Liver (tissue), 9 donors: ENCODE results near the gene UBE3B. TPM values are rescaled to one million over a fixed set of nuclear protein-coding genes. Genes with fewer than 3 reads are reported as not detected.

Experiments used
- DNase-seq: peaks from one replicate; pipeline ENCODE4 v3.0.0-alpha.2; 2017; ENCODE audit warnings: low spot score
- H3K27ac ChIP-seq, 2 donors: one replicate each; pipeline ENCODE4 v1.7.0; 2013; ENCODE audit warnings: inconsistent platforms in 2 of 2, low read length in 2 of 2, control low read depth in 1 of 2, low read depth in 1 of 2, mild to moderate bottlenecking in 1 of 2
- H3K27me3 ChIP-seq, 4 donors: one replicate each; pipeline versions ENCODE4 v1.6.1 to v1.7.0; 2013; ENCODE audit warnings: low read length in 3 of 4, inconsistent platforms in 1 of 4, mild to moderate bottlenecking in 1 of 4, moderate library complexity in 1 of 4; ENCODE audit not compliant: control insufficient read depth in 4 of 4, insufficient read depth in 4 of 4
- H3K36me3 ChIP-seq, 4 donors: one replicate each; pipeline versions ENCODE4 v1.6.1 to v1.7.0; 2013; ENCODE audit warnings: low read length in 3 of 4, mild to moderate bottlenecking in 3 of 4, low read depth in 1 of 4, moderate library complexity in 1 of 4; ENCODE audit not compliant: control insufficient read depth in 4 of 4, insufficient read depth in 3 of 4
- H3K4me1 ChIP-seq, 4 donors: one replicate each; pipeline versions ENCODE4 v1.6.1 to v1.7.0; 2013; ENCODE audit warnings: low read length in 3 of 4, mild to moderate bottlenecking in 3 of 4, moderate library complexity in 1 of 4; ENCODE audit not compliant: control insufficient read depth in 4 of 4, insufficient read depth in 4 of 4
- H3K4me3 ChIP-seq, 3 donors: one replicate each; pipeline versions ENCODE4 v1.6.1 to v1.7.0; 2013; ENCODE audit warnings: low read length in 3 of 3, control low read depth in 1 of 3, low read depth in 1 of 3, mild to moderate bottlenecking in 1 of 3
- H3K9ac ChIP-seq, 2 donors: one replicate each; pipeline ENCODE4 v1.7.0; 2013; ENCODE audit warnings: low read length in 2 of 2, mild to moderate bottlenecking in 2 of 2, moderate library complexity in 2 of 2, control low read depth in 1 of 2, low read depth in 1 of 2
- H3K9me3 ChIP-seq, 4 donors: one replicate each; pipeline versions ENCODE4 v1.6.1 to v1.7.0; 2013; ENCODE audit warnings: low read length in 3 of 4; ENCODE audit not compliant: control insufficient read depth in 4 of 4
- ATF3 ChIP-seq: IDR thresholded peaks from 2 replicates; pipeline ENCODE4 v1.6.1; 2016; ENCODE audit warnings: antibody characterized with exemption
- EGR1 ChIP-seq, 2 donors: IDR thresholded peaks; 2 replicates each; pipeline ENCODE4 v1.6.1; 2016 to 2018; ENCODE audit warnings: antibody characterized with exemption in 2 of 2, low read depth in 2 of 2
- FOXA1 ChIP-seq: IDR thresholded peaks from 2 replicates; pipeline ENCODE4 v1.6.1; 2016; ENCODE audit warnings: antibody characterized with exemption
- FOXA2 ChIP-seq: IDR thresholded peaks from 2 replicates; pipeline ENCODE4 v1.6.1; 2016; ENCODE audit warnings: antibody characterized with exemption
- HNF4A ChIP-seq, 2 donors: conservative IDR thresholded peaks; 2 replicates each; pipeline ENCODE4 v1.6.1; 2016; ENCODE audit warnings: antibody characterized with exemption in 2 of 2, mild to moderate bottlenecking in 2 of 2
- HNF4G ChIP-seq: IDR thresholded peaks from 2 replicates; pipeline ENCODE4 v1.6.1; 2016; ENCODE audit warnings: antibody characterized with exemption
- JUND ChIP-seq, 2 donors: IDR thresholded peaks; 2 replicates each; pipeline ENCODE4 v1.6.1; 2016; ENCODE audit warnings: antibody characterized with exemption in 2 of 2
- NR2F2 ChIP-seq: IDR thresholded peaks from 2 replicates; pipeline ENCODE4 v1.6.1; 2016; ENCODE audit warnings: antibody characterized with exemption
- REST ChIP-seq: IDR thresholded peaks from 2 replicates; pipeline ENCODE4 v1.6.1; 2016; ENCODE audit warnings: antibody characterized with exemption, mild to moderate bottlenecking
- TAF1 ChIP-seq: conservative IDR thresholded peaks from 2 replicates; pipeline ENCODE4 v1.6.1; 2016; ENCODE audit warnings: antibody characterized with exemption, mild to moderate bottlenecking
- ZBTB33 ChIP-seq: IDR thresholded peaks from 2 replicates; pipeline ENCODE4 v1.6.1; 2016; ENCODE audit warnings: antibody characterized with exemption
- WGBS: extraction: QIAGEN DNeasy Blood & Tissue Kit; methylation state at CpG from one replicate; pipeline ENCODE4 v1.1.7; 2013; 5-methylcytosine and 5-hydroxymethylcytosine counted together
- polyA plus RNA-seq, 2 donors: library from polyadenylated mRNA; stranded (reverse) in 1 of 2; unstranded in 1 of 2; fragments of 200-250 nt in 1 of 2; fragments of >200 nt in 1 of 2; fragmentation: Nextera tagmentation in 1 of 2; extraction: Ambion mirVana in 1 of 2; gene quantifications; one replicate each; pipeline versions ENCODE4 v1.2.1 to v1.2.3, GENCODE V29; 2013 to 2015
- total RNA-seq, 2 donors: library from RNA; depleted of rRNA; stranded (reverse); fragments of >200 nt; gene quantifications; one replicate each; pipeline ENCODE4 v1.2.3, GENCODE V29; 2014
- donor health status: healthy.
- donor health status: healthy.
- donor health status: healthy.
- donor health status: healthy.
- donor health status: healthy.

The UBE3B gene
- total and polyA plus RNA-seq, 4 donors, result 9.3 to 43.4 (median 24.1) TPM

- Histone ChIP-seq H3K9me3 (no peaks in the 10 kb centered on the region), H3K36me3 (peaks cover 7 to 34% (median 15%) of the 10 kb centered on the region in 4 donors)
- no peak for DNase-seq
Measured at GRCh38 chr12:109562871-109563270, 85.4 kb downstream of the UBE3B start.

GRCh38 chr12:109563291-109564284, 86.2 kb downstream of the UBE3B start:
- Histone ChIP-seq H3K27ac (no peak overlapping the region), H3K27me3 (no peaks in the 10 kb centered on the region), H3K9ac (no peak overlapping the region), H3K4me3 (no peak overlapping the region), H3K36me3 (peaks cover 7 to 34% (median 19%) of the 10 kb centered on the region in 4 donors), H3K9me3 (no peaks in the 10 kb centered on the region), H3K4me1 (peaks cover 0 to 27% (median 19%) of the 10 kb centered on the region in 4 donors)
- DNase-seq, result no peak
- 90% methylated on average over 30 of the region's 30 CpGs for WGBS
- no peak for TF ChIP-seq NR2F2
- TF ChIP-seq REST, result no peak
- TF ChIP-seq HNF4G, result no peak
- TF ChIP-seq HNF4A (conservative IDR thresholded peaks at IDR 0.05), result no peak
- TF ChIP-seq FOXA1, result no peak
- no peak for TF ChIP-seq ZBTB33
- TF ChIP-seq JUND (IDR thresholded peaks at IDR 0.05), result no peak

More at GRCh38 chr12:109562871-109563270, 85.4 kb downstream of the UBE3B start:
- Histone ChIP-seq H3K9ac (no peak overlapping the region), H3K27me3 (no peaks in the 10 kb centered on the region), H3K4me1 (peaks cover 2 to 27% (median 16%) of the 10 kb centered on the region in 4 donors), H3K4me3 (no peak overlapping the region), H3K27ac (no peak overlapping the region)
- WGBS, result 96% methylated on average over 4 of the region's 4 CpGs
- TF ChIP-seq FOXA2, result no peak
- no peak for TF ChIP-seq EGR1 (IDR thresholded peaks at IDR 0.05; ENCODE audit: low read depth in 2 of 2)
- no peak for TF ChIP-seq TAF1
- TF ChIP-seq ZBTB33, result no peak
- TF ChIP-seq NR2F2, result no peak
- no peak for TF ChIP-seq ATF3
- TF ChIP-seq FOXA1, result no peak
- no peak for TF ChIP-seq REST
